SU-DHL-6 (cell line): ENCODE results near the gene WNK1.

Experiments used
- EZH2phosphoT487 ChIP-seq: fragments of 200-600 bp; sonication (generic), shearing (Covaris generic); conservative IDR thresholded peaks from 2 replicates; pipeline ENCODE4 v1.6.1; 2018; ENCODE audit warnings: mild to moderate bottlenecking, antibody characterized with exemption, low read length, moderate library complexity, mixed read lengths
- TF ChIP-seq, protein P1 (sequence below): fragments of 200-600 bp; sonication (generic); IDR thresholded peaks from one replicate; pipeline ENCODE4 v1.5.1; 2017; ENCODE audit warnings: antibody characterized with exemption, mild to moderate bottlenecking, low read length, moderate library complexity; ENCODE audit not compliant: insufficient read depth, poor library complexity, severe bottlenecking

DNA sequence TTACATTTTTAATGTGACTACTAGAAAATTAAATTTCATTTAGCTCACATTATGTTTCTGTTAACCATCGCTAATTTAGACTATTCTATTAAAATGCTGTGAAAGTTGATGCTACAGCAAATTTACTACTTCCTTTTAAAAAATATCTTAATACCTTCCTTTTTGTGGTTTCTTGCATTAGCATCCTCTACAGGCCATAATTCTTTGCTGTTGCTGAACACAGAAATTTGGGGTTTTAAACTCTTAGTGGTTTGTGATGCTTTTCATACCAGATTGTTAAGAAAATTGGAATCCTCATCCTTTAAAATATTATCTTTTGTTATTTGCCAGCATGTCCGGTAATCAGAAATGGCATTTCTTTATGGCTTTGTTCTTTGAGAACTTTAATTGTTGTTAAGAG, 18.1 kb downstream of the WNK1 start:
- TF ChIP-seq, protein P1, sequence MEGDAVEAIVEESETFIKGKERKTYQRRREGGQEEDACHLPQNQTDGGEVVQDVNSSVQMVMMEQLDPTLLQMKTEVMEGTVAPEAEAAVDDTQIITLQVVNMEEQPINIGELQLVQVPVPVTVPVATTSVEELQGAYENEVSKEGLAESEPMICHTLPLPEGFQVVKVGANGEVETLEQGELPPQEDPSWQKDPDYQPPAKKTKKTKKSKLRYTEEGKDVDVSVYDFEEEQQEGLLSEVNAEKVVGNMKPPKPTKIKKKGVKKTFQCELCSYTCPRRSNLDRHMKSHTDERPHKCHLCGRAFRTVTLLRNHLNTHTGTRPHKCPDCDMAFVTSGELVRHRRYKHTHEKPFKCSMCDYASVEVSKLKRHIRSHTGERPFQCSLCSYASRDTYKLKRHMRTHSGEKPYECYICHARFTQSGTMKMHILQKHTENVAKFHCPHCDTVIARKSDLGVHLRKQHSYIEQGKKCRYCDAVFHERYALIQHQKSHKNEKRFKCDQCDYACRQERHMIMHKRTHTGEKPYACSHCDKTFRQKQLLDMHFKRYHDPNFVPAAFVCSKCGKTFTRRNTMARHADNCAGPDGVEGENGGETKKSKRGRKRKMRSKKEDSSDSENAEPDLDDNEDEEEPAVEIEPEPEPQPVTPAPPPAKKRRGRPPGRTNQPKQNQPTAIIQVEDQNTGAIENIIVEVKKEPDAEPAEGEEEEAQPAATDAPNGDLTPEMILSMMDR, result no peak
- no peak for TF ChIP-seq EZH2phosphoT487
